Endothelial cell of umbilical vein (primary cell): Measurements from ENCODE around the gene GPR139.

Source experiments
- CTCF ChIP-seq, 2 donors: IDR thresholded peaks; 1 replicate in 1 of 2; 2 replicates in 1 of 2; pipeline ENCODE4 v1.5.1; 2011; ENCODE audit warnings: low read length in 2 of 2, mild to moderate bottlenecking in 2 of 2, moderate library complexity in 2 of 2, control low read depth in 1 of 2, inconsistent platforms in 1 of 2, low read depth in 1 of 2; ENCODE audit not compliant: insufficient read depth in 1 of 2; ENCODE audit errors: extremely low read depth in 1 of 2
- EZH2 ChIP-seq: IDR thresholded peaks from 2 replicates; pipeline ENCODE4 v1.6.1; 2012; ENCODE audit warnings: borderline replicate concordance, low read depth, mild to moderate bottlenecking, moderate library complexity, low read length, inconsistent platforms; ENCODE audit not compliant: severe bottlenecking
- FOS ChIP-seq: IDR thresholded peaks from 2 replicates; pipeline ENCODE4 v1.6.1; 2011; ENCODE audit warnings: mild to moderate bottlenecking, low read length, moderate library complexity, borderline replicate concordance; ENCODE audit not compliant: insufficient read depth
- GATA2 ChIP-seq: IDR thresholded peaks from 2 replicates; pipeline ENCODE4 v1.7.0; 2011; ENCODE audit warnings: low read depth, mild to moderate bottlenecking, moderate library complexity, mixed read lengths, low read length; ENCODE audit not compliant: insufficient read length, insufficient read depth
- MAX ChIP-seq: IDR thresholded peaks from 2 replicates; pipeline ENCODE4 v1.6.1; 2011; ENCODE audit not compliant: insufficient read depth, insufficient read length
- MYC ChIP-seq: IDR thresholded peaks from one replicate; pipeline ENCODE4 v1.6.1; 2011; ENCODE audit warnings: mild to moderate bottlenecking, low read depth, low read length
- POLR2A ChIP-seq: IDR thresholded peaks from 2 replicates; pipeline ENCODE4 v1.6.1; 2012; ENCODE audit warnings: low read depth, mild to moderate bottlenecking, control low read depth, low read length
- POLR2AphosphoS5 ChIP-seq: IDR thresholded peaks from 2 replicates; pipeline ENCODE4 v1.6.1; 2012; ENCODE audit warnings: low read depth, mild to moderate bottlenecking, control low read depth, low read length, moderate library complexity; ENCODE audit not compliant: insufficient read depth

- TF ChIP-seq CTCF (IDR thresholded peaks at IDR 0.05; ENCODE audit: extremely low read depth in 1 of 2, insufficient read depth in 1 of 2, low read depth in 1 of 2, low read length in 2 of 2) (no peak), EZH2 (no peak), POLR2A (no peak), MAX (no peak), FOS (no peak), MYC (no peak), GATA2 (no peak), POLR2AphosphoS5 (no peak)
Measured at GRCh38 chr16:20020976-20021375, 52.7 kb downstream of the GPR139 start.
